K562 treated with DMSO at 1 percent for 24 hours (cell line): ENCODE measurements around the gene MAP1LC3B. TPM values are rescaled to one million over a fixed set of nuclear protein-coding genes. Genes with fewer than 3 reads are reported as not detected.

ENCODE experiments used
- total RNA-seq: library from RNA; unstranded; fragments of 300-600 nt; gene quantifications from 2 replicates; pipeline ENCODE4 v1.2.3, GENCODE V29; 2022; ENCODE audit warnings: low read depth; ENCODE audit not compliant: insufficient read depth

The MAP1LC3B gene
- 64.2 and 67.0 TPM in 2 replicates for total RNA-seq

DNA sequence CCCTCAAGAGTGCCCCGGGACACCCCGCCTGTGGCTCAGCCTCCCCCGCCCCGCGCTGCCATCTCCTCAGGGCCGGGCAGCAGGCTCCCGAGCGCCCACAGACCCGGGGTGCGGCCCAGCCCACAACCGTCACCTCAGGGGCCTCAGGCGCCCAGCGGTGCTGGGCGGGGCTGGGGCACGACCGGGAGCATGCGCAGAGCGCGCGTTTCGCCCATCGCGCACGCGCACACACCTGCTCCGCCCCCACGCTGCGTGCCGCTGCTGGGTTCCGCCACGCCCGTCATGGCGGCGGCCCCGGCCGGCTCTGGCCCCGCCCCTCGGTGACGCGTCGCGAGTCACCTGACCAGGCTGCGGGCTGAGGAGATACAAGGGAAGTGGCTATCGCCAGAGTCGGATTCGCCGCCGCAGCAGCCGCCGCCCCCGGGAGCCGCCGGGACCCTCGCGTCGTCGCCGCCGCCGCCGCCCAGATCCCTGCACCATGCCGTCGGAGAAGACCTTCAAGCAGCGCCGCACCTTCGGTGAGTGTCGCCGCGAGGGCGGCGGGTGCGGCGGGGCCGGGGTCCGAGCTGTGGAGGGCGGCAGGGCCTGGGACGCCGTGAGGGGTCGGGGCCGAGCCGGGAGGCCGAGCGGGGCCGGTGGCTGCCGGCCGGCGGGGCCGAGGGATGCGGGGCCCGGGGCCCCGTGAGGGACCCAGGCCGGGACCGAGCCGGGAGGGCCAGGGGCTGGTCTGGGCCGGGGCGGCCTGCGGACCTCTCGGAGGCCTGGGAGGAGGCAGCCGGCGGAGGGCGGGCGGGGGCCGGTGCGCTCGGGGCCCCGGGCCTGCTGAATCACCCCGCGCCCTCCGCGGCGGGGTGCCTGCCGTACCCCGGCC lies at the start of gene MAP1LC3B:
Gene MAP1LC3B (plus strand): TSS at position 387 of the 871 bp plus-strand sequence. CDS start 92 bp downstream, at position 479.

DNA sequence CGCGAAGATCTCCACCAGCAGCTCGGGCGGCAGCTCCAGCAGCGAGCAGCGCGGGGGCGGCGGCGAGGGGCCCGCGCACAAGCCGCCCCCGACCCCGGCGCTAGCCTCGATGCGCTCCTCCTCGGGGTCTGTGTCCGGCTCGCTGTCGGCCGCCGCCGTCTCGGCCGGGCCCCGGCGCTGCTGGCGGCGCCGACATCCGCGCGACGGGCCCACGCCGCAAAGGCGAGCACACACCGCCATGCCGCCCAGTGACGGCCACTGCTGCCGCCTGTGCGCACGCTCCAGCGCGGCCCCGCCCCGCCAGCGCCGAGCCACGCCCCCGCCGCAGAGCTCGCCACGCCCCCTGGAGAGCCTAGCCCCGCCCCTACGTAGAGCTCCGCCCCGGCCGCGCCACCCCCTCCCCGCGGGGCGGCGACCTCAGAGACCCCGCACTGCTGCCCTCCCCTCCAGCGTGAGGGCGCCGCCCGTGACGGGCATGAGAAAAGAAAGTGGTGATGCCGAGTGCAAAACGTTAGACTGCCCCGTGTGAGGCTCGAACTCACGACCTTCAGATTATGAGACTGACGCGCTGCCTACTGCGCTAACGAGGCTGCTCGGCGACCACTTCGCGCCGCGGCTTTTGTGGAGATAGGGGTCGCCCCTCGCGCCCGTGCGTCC lies 8.5 kb upstream of the MAP1LC3B start, which contains the start of gene FBXO31:
Gene FBXO31 (minus strand): TSS at position 272 of the 657 bp plus-strand sequence. CDS start 32 bp downstream, at position 240.

Other genes with a start within 250 kb of the MAP1LC3B start
- gene C16orf95, start 74.9 kb upstream of the MAP1LC3B start, total RNA-seq: 17.6 and 28.9 TPM in 2 replicates
- 22.0 and 29.9 TPM in 2 replicates for gene FBXO31, start 8.6 kb upstream of the MAP1LC3B start, total RNA-seq
- gene ZCCHC14, start 100.7 kb downstream of the MAP1LC3B start, total RNA-seq: 19.5 and 21.3 TPM in 2 replicates
- gene JPH3, start 210.2 kb downstream of the MAP1LC3B start, total RNA-seq: 0.07 TPM in 1 of 2 replicates, not detected in the other